NOMO-1 (cell line): ENCODE measurements around the gene TMEM37.

Experiments used
- DNase-seq, 2 experiments: peaks; one replicate each; lab custom pipeline; 2025; ENCODE audit not compliant: unreplicated experiment in 2 of 2; lab: John Stamatoyannopoulos, UW

Gene TMEM37

DNA sequence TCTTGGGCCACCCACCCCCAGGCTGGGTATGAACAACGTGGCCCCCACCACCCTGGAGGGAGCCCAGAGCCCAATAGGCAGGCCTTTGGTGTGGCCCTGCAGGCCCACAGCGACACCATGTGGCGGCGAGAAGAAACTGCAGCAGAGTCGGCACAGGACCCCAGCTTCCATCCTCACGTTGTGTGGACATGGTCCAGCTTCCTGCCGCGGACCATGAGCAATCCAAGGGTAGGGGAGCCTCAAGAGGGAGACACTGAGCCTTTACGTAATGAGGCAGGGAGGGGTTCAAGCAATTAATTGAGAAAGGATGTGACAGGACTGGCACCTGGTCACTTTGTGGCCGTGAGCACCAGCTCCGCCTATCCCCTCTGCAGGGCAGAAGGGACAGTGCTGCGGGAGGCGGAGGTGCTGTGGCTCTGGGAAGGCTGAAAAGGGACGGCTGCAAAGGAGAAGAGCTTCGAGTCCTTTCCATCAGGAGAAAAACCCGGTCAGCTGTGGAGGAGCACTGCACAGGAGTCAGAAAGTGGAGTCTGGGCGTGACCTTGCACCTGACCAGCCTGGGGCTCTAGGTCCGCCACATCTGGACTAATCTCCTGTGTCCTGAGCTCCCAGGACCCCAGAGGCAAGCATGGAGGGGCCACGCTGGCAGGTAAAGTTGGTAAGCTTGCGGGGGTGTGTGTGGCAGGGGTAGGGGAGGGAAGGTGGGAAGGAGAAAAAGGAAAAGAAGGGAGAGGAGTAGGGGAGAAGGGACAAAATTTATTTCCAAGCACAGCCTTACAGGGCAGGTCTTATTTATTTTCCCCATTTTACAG is 44.9 kb downstream of the TMEM37 start:
- DNase-seq: peak; percentile 6 to 31

DNA sequence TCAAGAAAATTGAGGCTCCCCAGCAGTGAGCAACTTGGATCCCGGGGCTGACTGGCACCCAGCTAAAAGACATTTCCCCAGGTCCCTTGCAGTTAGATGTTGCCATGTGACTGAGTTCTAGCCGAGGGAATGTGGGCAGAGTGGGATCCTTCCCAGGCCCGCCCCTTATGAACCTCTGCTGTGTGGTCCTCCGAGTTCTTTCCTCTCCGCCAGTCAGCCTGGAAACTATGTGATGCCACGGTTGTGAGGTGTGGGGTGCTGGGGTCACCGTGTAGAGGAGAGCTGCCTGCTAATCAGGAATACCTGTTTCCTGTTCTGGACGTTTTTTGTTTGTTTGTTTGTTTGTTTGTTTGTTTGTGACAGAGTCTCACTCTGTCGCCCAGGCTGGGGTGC is 45.5 kb downstream of the TMEM37 start:
- no peak for DNase-seq

DNA sequence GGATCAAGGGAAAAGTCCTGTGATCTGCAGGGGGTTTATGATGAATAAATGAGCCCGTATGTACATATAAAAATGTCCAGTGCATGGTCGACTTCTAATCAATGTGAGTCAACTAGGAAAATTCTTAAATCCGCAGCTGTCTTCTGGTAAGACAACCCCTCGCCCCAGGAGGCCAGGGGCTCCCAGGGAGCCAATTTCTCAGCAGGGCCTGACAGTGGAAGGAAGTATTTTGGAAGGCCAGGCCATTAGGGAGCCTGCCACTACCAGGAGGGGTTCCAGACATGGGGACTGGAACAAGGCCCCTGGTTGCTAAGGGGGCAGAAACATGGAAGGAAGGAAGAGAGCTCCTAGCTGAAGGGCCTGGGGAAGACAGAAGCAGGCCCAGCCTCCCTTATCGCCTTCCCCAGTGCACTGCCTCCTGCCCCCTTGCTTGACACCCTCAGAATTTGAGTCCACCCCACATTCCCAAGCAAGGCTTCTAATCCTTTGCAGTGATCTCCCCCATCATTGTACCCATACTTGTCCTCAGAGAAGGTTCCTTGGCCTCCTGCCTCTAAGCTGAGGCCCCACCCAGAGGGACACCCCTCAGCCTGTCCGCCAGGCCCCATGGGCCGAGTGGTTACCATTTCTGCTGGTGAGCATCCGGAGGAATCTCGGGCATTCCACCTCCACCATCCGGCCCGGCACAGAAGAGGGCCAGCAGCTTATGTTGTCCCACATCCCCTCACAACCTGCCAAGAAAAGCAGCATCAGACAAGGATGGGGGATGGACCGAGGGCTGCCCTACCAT is 46.7 kb downstream of the TMEM37 start:
- no peak for DNase-seq

DNA sequence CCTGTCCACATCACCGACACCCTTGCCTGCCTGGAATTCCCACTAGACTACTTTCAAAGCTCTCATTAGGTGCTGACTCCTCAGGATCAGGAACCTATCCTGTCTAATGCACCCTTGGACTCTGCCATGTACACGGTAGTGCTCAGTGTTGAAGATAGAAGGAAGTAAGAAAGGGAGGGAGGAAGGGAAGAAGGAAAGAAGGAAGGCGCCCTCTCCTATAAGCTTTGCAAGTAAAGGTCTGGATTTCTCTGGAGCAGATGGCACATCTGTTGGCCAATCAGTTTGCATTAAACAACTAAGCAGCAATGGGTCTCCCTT is 47.3 kb downstream of the TMEM37 start:
- no peak for DNase-seq

DNA sequence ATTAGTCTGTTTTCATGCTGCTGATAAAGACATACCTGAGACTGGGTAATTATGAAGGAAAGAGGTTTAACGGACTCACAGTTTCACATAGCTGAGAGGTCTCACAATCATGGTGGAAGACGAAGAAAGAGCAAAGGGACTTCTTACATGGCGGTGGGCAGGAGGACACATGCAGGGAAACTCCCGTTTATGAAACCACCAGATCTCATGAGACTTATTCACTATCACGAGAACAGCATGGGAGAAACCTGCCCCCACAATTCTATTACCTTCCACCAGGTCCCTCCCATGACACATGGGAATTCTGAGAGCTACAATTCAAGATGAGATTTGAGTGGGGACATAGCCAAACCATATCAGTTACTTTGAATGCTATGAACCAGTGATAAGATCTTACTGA is 48.5 kb downstream of the TMEM37 start:
- no peak for DNase-seq

DNA sequence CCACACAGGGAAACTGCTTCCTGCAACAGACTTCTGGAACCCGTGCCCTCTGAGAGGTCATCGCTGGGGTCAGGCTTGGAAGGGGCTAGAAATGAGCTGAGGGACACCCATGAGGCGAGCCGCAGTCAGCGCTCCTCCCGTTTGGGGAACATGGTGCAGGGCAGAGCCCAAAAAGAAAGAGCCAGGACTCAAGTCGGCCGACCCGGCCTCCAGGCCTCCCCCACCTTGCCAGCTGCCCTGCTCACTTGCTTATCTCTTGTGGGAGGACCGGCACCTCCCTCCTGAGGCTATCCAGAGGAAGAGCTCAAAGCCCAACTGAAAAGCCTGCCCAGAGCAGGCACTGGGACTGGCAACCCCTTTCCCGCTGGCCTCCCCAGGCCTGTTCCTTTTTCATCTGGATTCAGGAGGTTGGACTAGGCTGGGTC is 49.1 kb downstream of the TMEM37 start:
- DNase-seq: no peak

DNA sequence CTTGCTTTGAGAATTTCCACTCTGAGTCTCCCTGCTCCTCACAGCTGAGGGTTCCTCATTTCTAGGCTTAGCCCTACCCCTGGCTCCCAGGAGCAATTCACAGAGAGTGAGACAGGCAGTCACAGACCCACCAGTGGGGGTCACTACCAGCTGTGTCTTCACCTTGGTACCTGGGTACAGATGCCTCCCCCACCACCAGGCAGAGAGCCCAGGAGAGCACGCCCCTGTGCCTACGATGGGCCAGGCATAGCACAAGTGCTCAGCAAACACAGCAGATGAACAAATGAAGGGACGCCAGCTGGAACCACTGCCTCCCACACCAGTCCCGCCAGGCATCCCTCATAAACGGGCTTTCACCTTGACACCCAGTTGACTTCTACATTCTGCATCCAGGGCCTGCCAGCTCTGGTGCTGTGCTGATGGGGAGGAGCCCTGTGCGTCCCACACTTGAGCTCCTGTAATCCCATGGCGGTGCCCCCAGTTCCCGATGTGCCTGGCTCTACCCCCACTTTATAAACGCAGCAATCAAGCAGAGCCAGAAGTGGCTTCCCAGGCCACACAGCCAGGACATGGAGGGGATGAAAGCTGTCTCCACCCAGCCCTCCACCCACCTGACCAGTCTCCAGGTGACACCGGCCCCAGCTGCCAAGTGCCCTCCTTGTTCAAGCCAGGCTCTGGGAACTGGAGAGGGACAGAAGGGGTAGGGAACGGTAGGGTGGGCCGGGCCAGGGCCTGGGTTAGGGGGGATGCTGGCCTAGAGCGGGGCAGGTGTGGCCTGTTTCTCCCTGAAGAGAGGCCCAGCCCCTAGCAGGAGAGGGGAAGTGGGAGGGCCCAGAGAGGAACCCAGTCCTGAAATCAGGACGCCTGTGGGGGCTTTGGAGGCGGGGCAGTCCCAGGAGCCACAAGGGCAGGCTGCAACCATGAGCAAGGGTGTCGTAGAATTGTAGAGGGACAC is 50.1 kb downstream of the TMEM37 start:
- DNase-seq: no peak

DNA sequence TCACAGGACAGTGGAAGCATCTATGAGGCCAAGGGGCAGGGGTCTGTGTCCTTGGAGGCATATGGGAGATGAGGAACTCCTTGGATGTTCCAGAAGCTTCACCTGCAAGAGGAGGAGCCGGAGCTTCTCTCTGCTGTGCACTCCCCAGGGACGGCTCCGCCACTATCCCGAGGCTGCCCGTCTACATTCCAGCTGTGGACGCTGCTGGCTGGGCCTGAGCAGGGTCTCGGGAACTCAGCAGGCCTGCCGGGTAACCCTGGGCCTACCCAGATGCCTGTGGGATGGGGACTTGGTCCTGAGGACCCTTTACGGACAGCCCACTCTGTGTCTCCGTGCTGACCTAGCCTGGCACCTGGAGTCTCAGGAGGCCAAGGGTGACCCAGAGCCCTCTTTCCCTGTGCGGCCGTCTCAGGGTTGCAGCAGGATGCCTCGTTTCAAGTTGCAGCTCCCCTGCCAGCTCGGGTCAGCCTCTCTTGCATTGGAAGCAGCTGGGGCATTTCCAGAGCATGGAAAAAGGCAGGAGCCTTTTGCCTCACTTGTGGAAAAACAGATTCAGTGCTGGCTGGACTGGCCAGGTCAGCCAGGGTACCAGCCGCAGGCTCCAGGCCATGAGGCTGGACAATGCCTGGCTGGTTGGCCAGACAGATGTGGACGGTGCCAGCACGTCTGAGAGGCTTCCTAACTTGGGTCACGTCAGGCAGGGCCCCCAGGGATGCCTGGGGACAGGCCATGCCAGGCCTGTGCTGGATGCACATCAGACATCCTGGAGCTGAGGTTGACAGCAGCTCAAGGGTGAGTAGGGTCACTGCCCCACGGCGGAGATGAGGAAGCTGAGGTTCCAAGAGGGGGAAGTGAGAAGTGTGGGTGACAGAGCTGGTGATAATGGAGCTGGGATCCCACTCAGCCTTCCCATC is 51.1 kb downstream of the TMEM37 start:
- DNase-seq: peak; percentile 35 to 66

DNA sequence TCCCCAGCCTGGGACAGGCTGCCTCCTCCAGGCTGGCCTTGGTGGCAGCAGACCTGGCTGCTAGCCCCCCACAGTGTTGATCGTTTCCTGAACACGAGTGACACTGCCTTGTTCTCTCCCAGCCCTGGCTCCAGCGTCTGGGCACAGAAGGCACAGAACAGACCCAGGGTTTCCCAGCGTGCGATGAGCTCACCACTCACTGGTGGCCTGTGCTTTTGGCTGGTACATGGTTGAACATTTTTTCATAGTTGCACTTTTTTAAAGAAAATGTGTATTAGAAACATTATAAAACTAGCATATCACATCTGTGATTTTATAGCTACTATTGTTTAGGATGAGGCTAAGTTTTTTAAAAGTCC is 51.7 kb downstream of the TMEM37 start:
- DNase-seq: no peak

DNA sequence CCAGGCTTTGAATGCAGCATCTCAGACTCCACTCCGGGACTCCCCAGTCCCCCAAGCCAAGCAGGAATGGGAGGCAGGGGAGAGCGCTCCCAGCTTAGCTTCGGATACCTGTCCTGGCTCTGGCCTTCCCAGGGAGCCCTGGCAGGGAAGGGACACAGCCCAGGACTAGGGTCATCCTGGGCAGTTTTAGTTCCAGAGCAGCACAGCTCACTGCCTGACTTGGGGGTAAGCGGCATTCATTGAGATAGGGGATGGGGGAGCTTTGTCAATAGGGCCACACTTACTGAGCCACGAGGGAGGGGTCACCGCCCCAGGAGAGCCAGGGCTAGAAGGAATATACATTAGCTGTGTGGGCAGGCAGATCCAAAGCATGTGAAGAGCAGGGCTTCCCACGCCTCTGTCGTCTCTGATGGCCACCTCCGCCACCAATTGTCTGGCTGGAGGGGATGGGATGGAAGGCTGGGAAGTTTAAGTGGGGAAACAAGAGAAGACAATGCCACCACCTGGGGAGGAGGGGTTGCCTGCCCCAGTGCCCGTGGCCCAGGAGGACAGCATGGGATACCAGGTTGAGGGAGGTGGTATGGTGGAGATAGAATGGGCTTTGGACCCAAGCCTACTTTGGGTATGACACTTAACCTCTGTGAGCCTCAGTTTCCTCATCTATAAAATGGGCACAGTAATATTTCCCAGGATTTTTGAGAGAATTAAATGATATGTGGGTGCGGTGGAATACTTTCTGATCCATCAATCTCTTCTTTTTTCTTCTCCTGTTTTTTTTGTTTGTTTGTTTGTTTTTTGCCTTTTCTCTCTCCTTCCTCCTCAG is 52.5 kb downstream of the TMEM37 start:
- no peak for DNase-seq

DNA sequence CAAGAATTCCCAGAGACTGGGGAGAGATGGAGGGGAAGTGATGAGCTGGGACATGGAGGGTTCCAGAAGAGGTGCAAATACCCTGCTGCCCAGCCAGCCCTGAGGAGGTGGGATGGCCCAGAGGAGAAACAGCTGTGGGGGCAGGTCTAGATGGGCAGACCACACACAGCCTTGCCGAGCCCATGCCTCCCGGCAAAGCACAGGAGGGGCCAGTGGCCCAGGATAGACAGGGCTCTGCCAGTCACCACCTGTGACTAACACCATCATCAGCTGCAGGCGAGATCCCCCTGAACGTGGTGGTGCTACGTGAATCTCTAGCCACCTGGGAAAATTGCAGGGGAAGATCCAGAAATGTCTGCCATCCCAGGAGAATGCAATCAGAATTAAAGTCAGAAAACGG is 53.2 kb downstream of the TMEM37 start:
- DNase-seq: no peak

DNA sequence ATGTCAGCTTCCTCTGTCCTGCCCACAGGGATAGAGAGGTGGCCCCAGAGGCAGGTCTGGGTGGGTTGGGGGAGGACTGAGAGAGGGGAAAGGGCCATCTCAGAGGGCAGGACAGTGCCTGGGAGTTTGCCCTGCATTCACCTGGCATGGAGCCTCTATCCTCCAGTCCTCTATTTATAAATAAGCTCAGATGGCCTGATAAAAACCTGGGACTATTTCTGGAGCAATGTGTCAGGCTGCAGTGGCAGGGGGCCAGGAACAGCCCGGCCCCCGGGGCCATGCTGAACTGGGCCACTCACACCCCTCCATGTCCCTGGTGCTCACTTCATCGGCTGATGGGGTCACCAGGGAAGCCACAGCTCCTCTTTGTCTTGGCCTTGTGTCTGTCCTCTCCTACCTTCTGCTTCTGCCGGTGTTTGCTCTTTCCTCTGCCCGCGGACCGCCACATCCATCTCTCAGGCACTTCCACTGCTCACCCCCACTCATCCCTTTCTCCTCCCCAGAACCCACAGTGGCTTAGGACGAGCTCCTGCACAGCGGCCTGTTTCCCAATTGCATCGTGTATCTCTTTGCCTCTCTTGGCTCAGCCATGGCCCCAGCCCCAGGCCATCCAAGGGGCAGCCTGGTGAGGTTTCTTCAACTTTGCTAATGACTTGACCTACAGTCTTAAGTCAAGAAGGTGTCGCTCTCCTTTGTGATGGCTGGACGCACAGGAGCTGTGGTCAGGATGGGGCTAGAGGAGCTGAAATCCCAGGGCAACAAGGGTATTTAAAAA is 53.9 kb downstream of the TMEM37 start:
- no peak for DNase-seq

DNA sequence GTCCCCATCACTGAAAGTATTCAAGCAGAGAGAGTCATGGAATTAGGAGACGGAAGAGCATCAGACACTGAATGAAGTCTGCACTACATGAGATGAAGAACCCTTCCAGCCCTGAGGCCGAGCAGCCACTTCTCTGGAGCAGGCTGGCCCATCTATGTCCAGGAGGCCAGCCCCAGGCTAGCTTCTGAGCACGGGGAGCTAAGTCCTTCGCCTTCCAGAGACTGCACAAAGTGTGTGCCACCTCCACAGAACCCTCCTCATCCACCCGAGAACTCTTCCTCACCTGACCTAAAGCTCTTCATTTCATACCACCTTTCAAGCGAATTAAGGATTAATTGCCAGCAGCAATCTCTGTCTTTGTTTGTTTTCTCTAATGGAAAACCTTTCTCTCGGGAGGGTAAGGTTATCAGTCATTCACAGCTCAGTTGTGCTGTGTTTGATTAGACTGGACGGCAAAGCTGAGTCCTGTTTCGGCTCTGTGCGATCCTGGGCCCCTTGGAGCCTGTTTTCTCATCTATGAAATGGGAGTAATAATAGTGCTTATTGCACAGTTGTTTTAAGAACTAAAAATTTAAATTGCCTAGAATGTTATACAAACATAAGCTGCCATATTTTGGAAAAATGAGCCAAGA is 54.7 kb downstream of the TMEM37 start:
- DNase-seq: no peak

DNA sequence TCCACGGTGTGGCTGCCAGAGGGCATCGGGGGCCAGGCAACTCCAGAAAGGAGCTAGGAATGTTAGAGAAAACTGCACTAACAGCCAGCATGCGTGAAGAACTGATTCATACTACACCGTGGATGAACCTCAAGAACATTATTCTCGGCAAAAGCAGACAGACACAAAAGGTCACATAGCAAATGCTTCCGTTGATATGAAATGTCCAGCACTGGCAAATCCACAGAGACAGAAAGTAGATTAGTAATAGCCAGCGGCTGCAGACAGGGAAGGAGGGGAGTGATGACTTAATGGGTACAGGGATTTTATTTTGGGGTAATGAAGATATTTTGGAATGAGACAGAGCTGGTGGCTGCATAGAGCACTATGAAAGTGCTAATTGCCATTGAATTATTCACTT is 55.2 kb downstream of the TMEM37 start:
- DNase-seq: no peak

DNA sequence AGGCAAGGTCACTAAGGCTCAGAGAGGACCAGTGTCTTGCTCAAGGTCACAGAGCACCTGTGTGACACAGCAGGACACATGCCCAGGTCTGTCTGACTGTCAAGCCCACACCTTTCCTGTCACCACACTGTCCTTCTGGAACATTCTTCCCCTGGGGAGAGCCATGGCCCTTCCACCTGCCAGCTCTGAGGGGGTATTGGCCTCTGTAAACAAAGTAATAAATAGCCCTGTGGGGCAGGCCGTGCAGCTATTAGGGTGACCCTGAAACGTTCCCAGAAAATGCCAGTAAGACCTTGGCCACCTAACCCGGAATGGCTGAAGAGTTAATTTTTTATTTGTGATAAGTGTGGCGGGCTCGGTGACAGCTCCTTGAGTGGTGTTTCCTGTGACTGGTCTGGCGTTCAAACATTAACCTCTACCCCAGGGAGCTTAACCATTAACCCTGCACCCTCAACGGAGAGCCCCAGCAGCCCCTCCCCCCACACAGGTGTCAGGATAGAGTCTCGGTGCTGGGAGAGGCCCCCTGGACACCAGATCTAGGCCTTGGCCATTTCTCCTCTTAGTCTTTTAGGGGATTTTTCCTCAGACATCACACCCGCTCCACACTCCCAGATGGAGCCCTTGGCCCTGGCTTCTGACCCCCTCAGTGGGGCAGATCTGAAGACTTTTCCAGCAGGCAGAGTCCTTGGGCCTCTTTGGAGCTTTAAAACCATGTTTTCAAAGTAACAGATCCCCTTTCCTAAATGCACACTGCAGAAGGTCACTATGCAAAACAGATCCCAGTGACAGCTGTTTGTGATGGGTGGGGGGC is 56.0 kb downstream of the TMEM37 start:
- DNase-seq: no peak
